GM12891 (cell line): ENCODE measurements around the gene FAM229B.

ENCODE experiments used
- DNase-seq: peaks from one replicate; pipeline ENCODE4 v3.0.0; 2011; ENCODE audit warnings: low spot score; ENCODE audit not compliant: insufficient read length
- FAIRE-seq: peaks from 2 replicates; lab custom pipeline; 2011; peaks lifted over from hg19 to GRCh38; lab: Jason Lieb, UNC
- PAX5 ChIP-seq: IDR thresholded peaks from 2 replicates; pipeline ENCODE4 v1.6.1; 2011; ENCODE audit warnings: low read length, moderate library complexity, mild to moderate bottlenecking; ENCODE audit not compliant: insufficient read depth, severe bottlenecking
- POLR2A ChIP-seq: IDR thresholded peaks from 2 replicates; pipeline ENCODE4 v1.6.1; 2011; ENCODE audit warnings: low read depth, low read length, control low read depth
- POLR2AphosphoS5 ChIP-seq: IDR thresholded peaks from 2 replicates; pipeline ENCODE4 v1.6.1; 2011; ENCODE audit warnings: low read depth, low read length, control low read depth
- POU2F2 ChIP-seq: IDR thresholded peaks from 2 replicates; pipeline ENCODE4 v1.6.1; 2011; ENCODE audit warnings: low read depth, mild to moderate bottlenecking, control low read depth, low read length, moderate library complexity
- SPI1 ChIP-seq: IDR thresholded peaks from 2 replicates; pipeline ENCODE4 v1.6.1; 2011; ENCODE audit warnings: low read depth, low read length, control low read depth
- TAF1 ChIP-seq: IDR thresholded peaks from 2 replicates; pipeline ENCODE4 v1.6.1; 2011; ENCODE audit warnings: low read depth, low read length, control low read depth

The FAM229B gene

GRCh38 chr6:112139052-112139451 is 51.7 kb downstream of the FAM229B start:
- DNase-seq = no peak
- no peak for FAIRE-seq
- no peak for TF ChIP-seq POLR2A
- TF ChIP-seq POU2F2 = no peak
- no peak for TF ChIP-seq SPI1
- no peak for TF ChIP-seq TAF1
- TF ChIP-seq POLR2AphosphoS5 = no peak
- TF ChIP-seq PAX5 = no peak

DNA sequence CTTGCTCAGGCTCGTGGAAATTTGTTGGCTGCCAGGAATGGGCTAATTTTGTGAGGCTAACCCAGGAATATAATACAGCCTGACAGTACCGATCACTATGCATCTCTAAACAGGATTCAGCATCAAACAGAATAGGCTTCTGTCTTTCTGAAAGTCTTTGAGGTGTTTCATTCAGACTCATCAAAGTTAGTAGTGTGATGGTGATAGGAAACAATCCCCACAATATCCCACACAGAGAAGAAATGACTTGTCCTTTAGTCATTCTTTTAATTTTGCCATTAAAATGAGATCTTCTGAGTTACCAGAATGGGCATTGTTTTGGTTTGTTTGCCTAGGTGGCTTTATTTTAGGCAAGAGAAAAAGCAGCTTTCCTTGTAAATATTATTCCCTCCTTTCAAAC is 54.3 kb downstream of the FAM229B start:
- DNase-seq (no peak), FAIRE-seq (no peak)
- TF ChIP-seq POU2F2 (no peak), POLR2A (no peak), SPI1 (no peak), TAF1 (no peak), POLR2AphosphoS5 (no peak), PAX5 (no peak)

GRCh38 chr6:112144145-112144926 is 56.9 kb downstream of the FAM229B start:
- no peak for FAIRE-seq
- DNase-seq = no peak
- TF ChIP-seq POU2F2 = no peak
- TF ChIP-seq POLR2AphosphoS5 = no peak
- no peak for TF ChIP-seq SPI1
- no peak for TF ChIP-seq PAX5
- TF ChIP-seq POLR2A = no peak
- no peak for TF ChIP-seq TAF1

DNA sequence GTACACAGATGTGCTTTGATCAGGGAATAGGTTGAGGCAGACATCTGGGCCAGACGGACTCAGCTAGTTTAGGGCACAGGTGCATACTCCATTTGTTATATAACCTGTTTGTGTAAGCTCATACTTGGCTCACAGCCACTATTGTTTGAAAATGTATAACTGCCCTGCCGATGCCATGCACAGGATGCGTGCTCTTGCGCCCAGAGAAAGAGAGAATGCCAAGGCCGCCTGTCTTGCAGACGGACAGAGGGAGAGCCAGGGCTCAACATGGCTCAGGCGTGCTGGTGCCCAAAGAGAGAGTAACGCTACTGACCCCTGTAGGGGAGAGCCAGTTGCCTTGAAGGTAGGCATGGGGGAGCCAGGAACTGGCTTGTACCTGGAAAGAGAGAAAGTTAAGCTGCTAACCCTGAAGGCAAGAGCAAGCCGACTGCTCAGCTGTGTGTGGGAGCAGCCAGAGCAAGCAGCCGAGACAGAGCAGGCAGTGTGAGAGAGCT is 57.7 kb downstream of the FAM229B start:
- DNase-seq (no peak), FAIRE-seq (no peak)

DNA sequence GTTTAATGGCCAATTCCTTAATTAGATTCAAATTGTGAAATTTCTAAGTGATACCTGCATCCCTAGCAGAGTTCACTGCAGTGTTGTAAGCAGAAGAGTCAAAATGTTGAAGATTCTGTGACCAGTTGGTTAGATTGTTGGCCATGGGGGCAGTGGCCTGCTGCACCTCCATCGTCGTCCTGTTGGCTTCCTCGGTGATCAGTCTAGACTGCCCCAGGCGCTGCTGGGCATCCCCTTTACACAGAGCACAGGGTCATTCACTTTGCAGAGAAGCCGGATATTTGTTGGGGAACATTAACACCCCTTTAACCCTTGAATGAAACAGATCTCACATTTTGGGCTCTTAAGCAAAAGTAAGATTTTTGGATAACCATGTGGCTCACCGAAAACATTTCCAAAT is 60.7 kb downstream of the FAM229B start:
- TF ChIP-seq POLR2AphosphoS5 = no peak
- TF ChIP-seq POU2F2 = no peak
- TF ChIP-seq TAF1 = no peak
- no peak for TF ChIP-seq SPI1
- no peak for TF ChIP-seq PAX5
- TF ChIP-seq POLR2A = no peak
- no peak for DNase-seq
- FAIRE-seq = no peak

More for the DNA sequence above, 57.7 kb downstream of the FAM229B start:
- TF ChIP-seq PAX5 (no peak), POLR2A (no peak), TAF1 (no peak), SPI1 (no peak), POU2F2 (no peak), POLR2AphosphoS5 (no peak)

- DNase-seq (no peak), FAIRE-seq (no peak)
- TF ChIP-seq POLR2AphosphoS5 (no peak), TAF1 (no peak), SPI1 (no peak), POU2F2 (no peak), POLR2A (no peak), PAX5 (no peak)
These were observed 61.8 kb downstream of the FAM229B start for GRCh38 chr6:112149236-112149635.

DNA sequence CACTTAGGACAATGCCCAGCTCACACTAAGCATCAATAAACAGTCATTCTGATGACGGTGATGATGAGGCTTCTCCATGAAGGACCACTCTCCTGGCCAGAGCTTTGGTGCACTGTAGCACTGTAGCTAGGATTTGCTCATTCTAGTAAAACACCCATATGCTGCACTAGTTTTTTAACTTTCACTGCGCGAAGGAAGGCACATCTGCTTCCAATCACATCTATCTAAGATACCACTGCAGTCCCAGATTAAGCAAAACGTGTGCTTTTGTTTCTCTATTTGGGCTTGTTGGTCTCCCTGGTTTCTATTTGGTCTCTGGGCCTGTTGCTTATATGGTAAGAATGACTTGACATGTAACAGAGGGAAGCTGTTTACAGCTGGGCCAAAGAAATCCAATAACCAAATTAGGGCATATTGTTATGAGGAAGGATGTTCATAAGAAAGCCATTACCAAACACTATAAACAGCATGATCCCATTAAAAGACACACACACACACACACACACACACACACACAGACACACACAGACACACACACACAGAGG is 62.4 kb downstream of the FAM229B start:
- no peak for FAIRE-seq
- TF ChIP-seq SPI1 = no peak
- no peak for TF ChIP-seq POLR2A
- TF ChIP-seq POU2F2 = no peak
- no peak for TF ChIP-seq PAX5
- no peak for TF ChIP-seq TAF1
- TF ChIP-seq POLR2AphosphoS5 = no peak
- no peak for DNase-seq

GRCh38 chr6:112150363-112150762 is 63.0 kb downstream of the FAM229B start:
- TF ChIP-seq SPI1 (no peak), POU2F2 (no peak), POLR2A (no peak), TAF1 (no peak), POLR2AphosphoS5 (no peak), PAX5 (no peak)
- DNase-seq = no peak
- FAIRE-seq = no peak
